Fibroblast of gingiva (primary cell): ENCODE results near the gene FGF21.
"Not testable (repeated sequence)": the region's sequence is repeated elsewhere in the genome, so short reads cannot be mapped to it uniquely, and the experiment has no call there.

Experiments used
- DNase-seq: peaks from one replicate; pipeline ENCODE4 v3.0.0-alpha.2; 2011; ENCODE audit warnings: low read depth

FGF21 gene

GRCh38 chr19:48755084-48755641 is at the start of gene FGF21:
FGF21 (plus strand) TSS chr19:48755524; CDS start chr19:48756237, 713 bp downstream.
- DNase-seq, result no peak

GRCh38 chr19:48708471-48708870 is 46.9 kb upstream of the FGF21 start:
- DNase-seq, result no peak

GRCh38 chr19:48711106-48711662 is 44.1 kb upstream of the FGF21 start:
- no peak for DNase-seq

GRCh38 chr19:48713041-48713863 is 42.1 kb upstream of the FGF21 start:
- DNase-seq, result no peak

- peak; percentile 100 for DNase-seq
Measured at GRCh38 chr19:48713864-48714755, 41.2 kb upstream of the FGF21 start.

GRCh38 chr19:48714759-48715675 is 40.3 kb upstream of the FGF21 start:
- DNase-seq, result no peak

GRCh38 chr19:48715681-48716171 is 39.6 kb upstream of the FGF21 start:
- no peak for DNase-seq

GRCh38 chr19:48716562-48717291 is 38.6 kb upstream of the FGF21 start:
- peak; percentile 44 for DNase-seq

GRCh38 chr19:48718106-48718505 is 37.2 kb upstream of the FGF21 start:
- DNase-seq, result not testable (repeated sequence)

GRCh38 chr19:48718711-48719231 is 36.6 kb upstream of the FGF21 start:
- DNase-seq, result no peak

- DNase-seq, result no peak
Measured at GRCh38 chr19:48719263-48720171, 35.8 kb upstream of the FGF21 start, which contains the start of gene MAMSTR. MAMSTR (minus strand) TSS chr19:48719725; CDS start chr19:48719031, 694 bp downstream.

- DNase-seq, result no peak
Measured at GRCh38 chr19:48720251-48720612, 35.1 kb upstream of the FGF21 start.

GRCh38 chr19:48720613-48721296 is 34.6 kb upstream of the FGF21 start:
- peak; percentile 99 for DNase-seq

- no peak for DNase-seq
Measured at GRCh38 chr19:48722196-48722708, 33.1 kb upstream of the FGF21 start.

- DNase-seq, result peak; percentile 90
Measured at GRCh38 chr19:48724796-48725753, 30.2 kb upstream of the FGF21 start.

- DNase-seq, result no peak
Measured at GRCh38 chr19:48726556-48726955, 28.8 kb upstream of the FGF21 start.
